ENCODE results near the gene LTBR.

DNA sequence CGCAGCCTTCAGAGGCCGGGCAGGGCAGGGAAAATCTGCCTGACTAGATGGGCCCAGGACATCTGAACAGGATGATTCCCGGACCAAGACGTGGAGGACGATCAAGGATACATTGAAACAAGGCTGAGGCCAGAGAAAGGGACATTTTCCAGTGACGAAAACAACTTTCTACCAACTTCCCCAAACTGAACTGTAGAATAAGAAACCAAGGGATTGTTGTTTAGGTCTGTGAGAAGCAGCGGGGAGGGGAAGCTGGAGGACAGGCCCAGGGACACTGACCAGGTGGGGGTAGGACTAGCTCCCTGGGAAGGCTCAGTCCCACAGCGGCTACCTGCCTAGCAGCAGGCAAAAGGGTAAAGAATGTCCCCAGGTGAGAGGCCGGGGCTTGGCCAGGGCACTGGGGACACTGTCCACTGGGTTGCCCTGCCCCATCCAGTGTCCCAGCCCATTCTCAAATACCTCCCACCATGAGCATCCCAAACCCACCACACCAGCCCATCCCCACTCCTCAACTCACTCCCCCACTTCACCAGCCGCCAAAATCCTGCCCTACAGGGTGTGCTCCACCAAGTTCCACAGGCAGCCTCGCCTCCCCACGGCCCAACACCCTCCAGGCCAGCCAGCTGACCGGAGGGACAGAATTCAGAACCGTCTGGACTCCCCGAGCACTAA, 43.1 kb upstream of the LTBR start:
- TF ChIP-seq, protein P1, sequence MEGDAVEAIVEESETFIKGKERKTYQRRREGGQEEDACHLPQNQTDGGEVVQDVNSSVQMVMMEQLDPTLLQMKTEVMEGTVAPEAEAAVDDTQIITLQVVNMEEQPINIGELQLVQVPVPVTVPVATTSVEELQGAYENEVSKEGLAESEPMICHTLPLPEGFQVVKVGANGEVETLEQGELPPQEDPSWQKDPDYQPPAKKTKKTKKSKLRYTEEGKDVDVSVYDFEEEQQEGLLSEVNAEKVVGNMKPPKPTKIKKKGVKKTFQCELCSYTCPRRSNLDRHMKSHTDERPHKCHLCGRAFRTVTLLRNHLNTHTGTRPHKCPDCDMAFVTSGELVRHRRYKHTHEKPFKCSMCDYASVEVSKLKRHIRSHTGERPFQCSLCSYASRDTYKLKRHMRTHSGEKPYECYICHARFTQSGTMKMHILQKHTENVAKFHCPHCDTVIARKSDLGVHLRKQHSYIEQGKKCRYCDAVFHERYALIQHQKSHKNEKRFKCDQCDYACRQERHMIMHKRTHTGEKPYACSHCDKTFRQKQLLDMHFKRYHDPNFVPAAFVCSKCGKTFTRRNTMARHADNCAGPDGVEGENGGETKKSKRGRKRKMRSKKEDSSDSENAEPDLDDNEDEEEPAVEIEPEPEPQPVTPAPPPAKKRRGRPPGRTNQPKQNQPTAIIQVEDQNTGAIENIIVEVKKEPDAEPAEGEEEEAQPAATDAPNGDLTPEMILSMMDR (IDR thresholded peaks at IDR 0.05; ENCODE audit: extremely low read depth in 1 of 2, insufficient read depth in 1 of 2, low read depth in 1 of 2, low read length in 2 of 2) = no peak
- TF ChIP-seq EZH2 (IDR thresholded peaks at IDR 0.05; ENCODE audit: borderline replicate concordance, low read depth, low read length, severe bottlenecking) = no peak
- no peak for TF ChIP-seq MYC (IDR thresholded peaks at IDR 0.05; ENCODE audit: low read depth, low read length)
- TF ChIP-seq POLR2A (IDR thresholded peaks at IDR 0.05; ENCODE audit: low read depth, low read length) = peak; percentile 62
- TF ChIP-seq POLR2AphosphoS5 (IDR thresholded peaks at IDR 0.05; ENCODE audit: insufficient read depth, low read depth, low read length) = peak; percentile 22
- TF ChIP-seq, protein P2, sequence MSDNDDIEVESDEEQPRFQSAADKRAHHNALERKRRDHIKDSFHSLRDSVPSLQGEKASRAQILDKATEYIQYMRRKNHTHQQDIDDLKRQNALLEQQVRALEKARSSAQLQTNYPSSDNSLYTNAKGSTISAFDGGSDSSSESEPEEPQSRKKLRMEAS (IDR thresholded peaks at IDR 0.05; ENCODE audit: insufficient read depth, insufficient read length) = no peak
- TF ChIP-seq JUN (IDR thresholded peaks at IDR 0.05; ENCODE audit: borderline replicate concordance, insufficient read depth, insufficient read length, low read depth) = no peak

Data from endothelial cell of umbilical vein (primary cell).